HG02973 (cell line): Measurements from ENCODE around the gene P2RY2.

Experiments used
- ATAC-seq: cut with Tn5 transposase; IDR thresholded peaks from one replicate; pipeline ENCODE4 v1.9.1; 2021; ENCODE audit warnings: moderate library complexity; ENCODE audit not compliant: unreplicated experiment

The P2RY2 gene

DNA sequence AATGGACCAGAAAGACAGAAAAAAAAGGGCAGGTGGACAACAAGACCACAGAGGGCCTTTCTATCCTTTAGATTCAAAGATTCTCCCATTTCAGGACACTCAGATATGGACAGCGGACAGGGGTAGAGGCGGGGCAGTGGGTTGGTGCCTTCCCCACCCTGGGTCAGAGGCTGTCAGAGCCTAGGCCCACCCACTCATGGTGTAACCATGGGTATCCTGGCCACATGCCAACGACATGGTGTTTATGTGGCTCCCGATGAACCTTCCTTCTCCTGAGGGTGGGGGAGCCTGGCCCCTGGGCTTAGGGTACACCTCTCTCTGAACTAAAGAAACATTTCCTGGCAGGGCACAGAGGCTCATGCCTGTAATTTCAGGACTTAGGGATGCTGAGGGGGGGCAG is 14.3 kb upstream of the P2RY2 start:
- no peak for ATAC-seq

DNA sequence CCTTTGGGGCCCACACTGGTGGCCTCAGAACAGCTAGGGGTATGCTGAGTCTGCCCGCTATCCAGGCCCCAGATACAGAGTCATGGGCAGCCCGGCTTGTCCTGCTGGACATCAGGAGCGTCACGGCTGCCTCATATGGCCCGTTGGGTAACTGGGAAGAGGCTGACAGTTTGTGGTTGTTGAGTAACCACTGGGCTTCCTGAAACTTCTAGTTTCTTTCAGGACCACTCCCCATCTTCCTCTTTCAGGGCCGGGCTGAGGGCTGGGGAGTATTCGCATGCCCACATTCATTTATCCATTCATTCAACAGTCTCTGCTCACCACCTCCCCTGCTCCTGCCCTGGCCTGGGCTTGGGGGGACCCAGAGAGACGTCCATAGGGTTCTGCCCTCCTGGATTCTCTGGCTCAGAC is 13.4 kb upstream of the P2RY2 start:
- ATAC-seq = no peak

DNA sequence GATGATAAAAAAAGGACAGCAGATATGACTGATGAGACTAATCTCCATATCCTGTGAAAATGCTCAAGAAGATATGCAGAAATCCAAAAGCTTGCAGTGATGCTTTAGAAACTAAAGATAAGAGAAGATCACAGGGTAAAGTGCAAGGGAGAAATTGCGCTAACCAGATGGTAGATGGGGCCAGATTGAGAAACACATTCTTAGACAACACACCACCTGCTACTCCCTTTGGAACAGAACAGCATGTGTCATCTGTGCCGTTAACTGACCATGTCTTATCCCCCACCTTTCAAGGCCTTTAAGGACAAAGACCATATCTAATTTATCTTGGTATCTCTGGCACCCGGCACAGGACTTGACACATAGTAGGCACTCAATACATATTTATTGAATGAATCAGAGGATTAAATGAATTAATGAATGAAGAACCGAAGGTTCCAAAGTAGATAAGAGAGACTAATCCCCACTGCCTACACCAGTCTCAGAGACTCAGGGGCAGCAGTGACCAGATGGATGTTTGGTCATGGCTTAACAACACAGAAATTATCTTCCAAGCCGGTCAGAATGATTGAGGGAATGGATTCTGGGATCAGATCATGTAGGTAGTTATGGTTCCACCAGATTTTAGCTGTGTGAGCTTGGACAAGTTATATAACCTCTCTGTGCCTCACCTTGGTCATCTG is 12.3 kb upstream of the P2RY2 start:
- ATAC-seq = no peak

DNA sequence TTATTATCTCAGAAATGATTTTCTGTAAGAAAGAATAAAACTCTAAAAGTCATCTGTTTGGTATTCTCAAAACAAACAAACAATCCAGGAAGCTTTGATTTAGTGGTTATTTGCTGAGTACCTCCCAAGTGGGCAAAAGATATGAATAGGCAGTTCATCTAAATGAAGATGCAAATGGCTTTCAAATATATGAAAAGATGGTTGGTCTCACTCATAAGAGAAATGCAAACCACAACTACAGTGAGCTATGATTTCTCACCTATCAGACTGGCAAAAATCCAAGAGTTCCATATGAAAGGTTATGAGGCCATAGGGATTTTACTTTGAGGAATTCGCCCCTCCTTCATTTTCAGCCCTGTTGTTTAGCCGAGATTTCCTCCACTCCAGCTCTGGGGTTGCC is 11.3 kb upstream of the P2RY2 start:
- ATAC-seq = no peak

DNA sequence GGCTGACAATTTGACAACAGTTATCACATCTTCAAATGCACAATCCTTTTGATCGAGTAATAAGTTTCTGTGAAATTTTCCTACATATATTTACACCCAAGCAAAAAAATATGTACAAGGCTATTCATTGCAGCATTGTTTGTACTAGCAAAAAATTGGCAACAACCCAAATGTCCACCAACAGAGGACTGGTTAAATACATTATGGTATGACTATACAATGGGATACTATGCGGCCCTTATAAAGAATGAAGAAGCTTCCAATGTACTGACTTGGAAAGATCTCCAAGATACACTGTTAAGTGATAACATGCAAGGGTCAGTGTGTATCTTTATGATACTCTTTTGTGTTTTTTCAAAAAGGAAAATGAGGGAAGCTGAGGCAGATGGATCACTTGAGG is 8.2 kb upstream of the P2RY2 start:
- no peak for ATAC-seq

DNA sequence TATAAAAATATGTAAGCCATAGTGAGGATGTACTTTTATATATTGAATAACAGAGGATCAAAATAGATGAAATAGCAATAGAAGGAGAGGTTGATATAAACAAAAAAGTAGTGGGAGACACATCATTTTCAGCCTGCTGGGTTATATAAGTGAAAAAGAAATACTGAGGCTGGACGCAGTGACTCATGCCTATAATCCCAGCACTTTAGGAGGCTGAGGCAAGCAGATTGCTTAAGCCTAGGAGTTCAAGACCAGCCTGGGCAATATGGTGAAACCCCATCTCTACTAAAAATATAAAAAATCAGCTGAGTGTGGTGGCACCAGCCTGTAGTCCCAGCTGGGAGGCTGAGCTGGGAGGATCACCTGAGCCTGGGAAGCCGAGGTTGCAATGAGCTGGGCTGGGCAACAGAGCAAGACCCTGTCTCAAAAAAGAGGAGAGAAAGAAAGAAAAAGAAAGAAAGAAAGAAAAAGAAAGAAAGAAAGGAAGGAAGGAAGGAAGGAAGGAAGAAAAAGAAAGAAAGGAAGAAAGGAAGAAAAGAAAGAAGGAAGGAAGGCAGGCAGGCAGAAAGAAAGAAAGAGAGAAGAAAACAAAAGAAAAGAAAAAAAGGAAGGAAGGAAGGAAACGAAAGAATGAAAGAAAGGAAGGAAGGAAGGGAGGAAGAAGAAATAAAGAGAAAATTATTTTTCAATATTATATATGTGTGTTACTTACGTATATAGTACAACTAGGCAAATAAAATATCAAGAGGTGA is 7.0 kb upstream of the P2RY2 start:
- ATAC-seq = no peak

DNA sequence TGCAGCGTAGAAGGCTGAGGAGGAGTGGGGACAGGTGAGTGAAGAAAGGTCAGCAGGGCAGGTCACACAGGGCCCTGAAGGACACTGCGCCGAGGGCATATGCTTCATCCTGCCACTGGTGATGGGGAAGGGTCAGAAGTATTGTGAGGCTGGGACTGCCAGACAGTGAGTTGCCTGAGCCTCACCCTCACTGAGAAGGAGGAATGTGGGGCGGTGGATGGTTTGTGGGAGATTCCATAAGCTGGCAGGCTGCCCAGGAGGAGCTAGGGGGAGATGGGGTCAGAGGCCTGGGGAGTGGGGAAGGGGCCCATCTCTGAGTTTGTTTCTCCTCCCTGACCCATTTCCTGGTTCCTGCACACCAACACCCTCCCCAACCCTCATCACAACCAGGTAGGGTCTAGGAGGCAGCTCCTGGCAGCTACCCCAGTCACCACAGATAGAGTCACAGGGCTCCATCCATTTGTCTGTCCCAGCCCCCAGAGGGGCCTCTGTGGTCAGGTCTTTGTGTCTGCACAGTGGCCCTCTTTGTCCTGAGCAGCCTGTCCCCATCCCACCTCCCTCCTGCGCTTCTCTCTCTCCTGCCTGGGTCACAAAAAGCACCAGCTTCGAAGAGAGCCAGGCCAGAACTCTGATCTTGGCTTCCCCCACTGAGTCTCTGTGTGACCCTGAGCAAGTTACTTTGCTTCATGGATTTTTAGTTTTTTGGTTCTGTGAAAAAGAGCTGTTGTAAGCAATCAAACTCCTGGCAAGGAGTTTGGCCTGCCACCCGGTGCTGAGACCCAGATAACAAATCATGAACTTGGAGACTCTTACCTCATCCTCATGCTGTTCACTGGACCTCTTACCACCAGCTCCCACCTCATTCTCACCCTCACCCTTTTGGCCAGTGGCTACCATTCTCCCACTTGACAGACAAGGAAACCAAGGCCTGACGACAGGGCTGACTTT is 4.6 kb upstream of the P2RY2 start:
- no peak for ATAC-seq

DNA sequence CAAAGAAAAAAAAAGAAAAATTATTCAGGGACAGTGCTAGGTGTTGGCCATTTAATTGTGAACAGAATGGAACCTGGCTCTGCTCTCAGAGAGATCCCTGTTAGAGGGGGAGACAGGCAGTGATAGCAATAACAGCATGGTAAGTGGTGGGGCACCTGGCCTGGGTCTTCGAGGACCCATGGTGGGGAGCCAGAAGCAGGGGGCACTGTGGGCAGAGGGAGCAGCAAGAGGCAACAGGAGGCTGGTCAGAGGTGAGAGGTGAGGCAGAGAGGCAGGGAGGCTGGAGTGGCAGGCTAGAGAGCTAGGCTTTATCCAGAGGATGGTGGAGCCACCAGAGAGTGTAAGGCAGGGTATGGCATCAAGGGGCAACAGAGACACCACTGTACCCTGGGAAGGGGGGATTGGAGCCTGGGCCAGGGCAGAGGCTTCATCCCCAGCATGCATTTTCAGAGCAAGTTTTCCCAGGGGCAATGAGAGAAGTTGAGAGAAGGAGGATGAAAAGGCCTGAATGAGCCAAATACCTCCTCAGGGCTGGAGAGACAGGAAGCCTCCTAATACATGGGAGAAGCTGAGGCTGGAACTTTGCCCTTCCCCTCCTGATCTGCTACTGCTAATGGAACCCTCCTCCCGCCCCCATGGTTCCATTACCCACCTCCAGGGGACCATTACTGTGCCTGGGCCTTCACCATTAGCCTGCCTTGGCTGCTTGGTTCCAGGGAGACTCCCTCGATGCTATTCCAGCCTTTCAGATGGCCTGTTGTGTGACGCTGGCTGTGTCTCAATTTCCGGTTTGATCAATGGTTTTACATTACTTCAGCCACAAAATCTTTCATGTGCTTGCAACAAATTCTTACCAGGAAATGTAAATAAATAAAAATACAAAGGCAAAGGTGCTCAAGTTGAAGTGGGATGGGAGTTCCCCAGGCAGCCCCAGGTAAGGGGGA is 2.6 kb upstream of the P2RY2 start:
- no peak for ATAC-seq

DNA sequence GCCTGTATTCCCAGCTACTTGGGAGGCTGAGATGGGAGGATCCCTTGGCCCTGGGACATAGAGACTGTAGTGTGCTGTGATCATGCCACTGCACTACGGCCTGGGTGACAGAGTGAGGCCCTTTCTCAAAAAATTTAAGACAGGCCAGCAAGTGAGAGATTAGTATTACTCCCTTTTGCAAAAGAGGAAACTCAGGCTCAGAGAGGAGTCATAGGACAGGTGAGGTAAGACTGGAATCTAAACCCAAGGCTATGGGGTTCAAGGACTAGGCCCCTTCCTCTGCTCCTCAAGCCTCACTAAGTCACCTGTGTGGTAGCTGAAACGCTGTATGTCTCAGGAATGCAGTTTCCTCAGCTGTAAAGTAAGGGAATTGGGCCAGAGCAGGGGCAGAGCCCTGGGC is 1.6 kb upstream of the P2RY2 start:
- ATAC-seq = no peak

DNA sequence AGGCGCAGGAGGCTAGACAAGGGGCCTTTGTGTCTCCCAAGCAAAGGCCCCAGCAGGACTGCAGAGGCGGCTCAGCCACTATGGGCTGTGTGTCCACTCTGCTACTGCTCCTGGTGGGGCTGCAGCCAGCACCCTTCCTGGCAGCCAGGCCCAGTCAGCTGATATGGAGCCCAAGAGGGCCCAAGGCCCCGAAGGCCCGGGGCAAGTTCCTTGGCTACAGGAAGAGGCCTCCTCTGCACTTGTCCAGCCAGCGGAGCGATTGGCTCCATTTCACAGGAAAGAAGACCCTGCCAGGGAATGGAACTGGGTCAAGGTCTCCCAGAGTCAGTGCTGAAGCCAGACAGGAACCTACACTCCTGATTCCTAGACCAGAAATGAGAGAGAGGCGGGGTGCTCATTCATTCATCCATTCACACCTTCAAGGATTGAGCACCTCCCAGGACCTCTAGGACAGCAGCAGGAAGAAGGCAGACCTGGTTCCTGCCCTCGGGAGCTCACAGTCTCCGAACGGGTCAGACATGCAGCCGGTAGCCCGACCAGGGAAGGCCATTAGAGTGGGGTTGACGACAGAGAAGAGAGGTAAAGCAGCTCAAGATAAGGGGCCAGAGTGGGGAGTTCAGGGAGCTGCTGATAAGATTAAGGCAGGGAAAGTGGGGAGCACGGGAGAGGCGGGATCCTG is 811 bp upstream of the P2RY2 start:
- ATAC-seq = no peak

DNA sequence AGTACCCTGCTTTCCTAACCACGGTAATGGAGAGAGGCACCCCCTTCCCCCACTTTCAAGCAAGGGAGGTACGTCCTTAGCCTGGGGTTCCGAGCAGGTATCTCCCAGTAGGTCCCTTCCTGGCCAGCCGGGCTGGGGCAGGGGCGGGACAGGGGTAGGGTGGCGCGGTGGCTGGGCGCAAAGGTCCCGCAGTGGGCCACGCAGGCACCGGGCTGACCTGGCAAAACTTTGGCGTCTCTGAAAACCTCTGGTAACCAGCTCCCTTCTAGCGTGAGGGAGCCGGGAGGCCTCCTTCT is 323 bp upstream of the P2RY2 start:
- no peak for ATAC-seq

DNA sequence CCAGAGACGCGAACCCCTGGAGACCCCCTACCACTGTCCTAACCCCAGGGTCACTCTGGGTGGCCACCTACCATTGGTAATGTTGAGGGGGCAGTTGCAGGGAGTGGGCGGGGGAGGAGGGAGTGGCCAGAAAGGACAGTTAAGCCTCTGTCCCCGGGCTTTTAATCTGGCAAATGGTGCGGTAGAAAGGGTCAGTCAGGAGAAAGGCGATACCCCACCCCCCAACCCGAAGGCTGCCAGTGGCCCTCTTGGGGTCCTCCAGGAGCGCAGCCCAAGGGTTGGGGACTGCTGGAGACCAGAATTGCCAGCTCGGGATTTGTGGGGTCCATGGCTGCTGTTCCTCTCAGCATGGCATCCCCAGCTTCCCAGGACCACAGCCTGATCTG is 742 bp downstream of the P2RY2 start:
- ATAC-seq = no peak

DNA sequence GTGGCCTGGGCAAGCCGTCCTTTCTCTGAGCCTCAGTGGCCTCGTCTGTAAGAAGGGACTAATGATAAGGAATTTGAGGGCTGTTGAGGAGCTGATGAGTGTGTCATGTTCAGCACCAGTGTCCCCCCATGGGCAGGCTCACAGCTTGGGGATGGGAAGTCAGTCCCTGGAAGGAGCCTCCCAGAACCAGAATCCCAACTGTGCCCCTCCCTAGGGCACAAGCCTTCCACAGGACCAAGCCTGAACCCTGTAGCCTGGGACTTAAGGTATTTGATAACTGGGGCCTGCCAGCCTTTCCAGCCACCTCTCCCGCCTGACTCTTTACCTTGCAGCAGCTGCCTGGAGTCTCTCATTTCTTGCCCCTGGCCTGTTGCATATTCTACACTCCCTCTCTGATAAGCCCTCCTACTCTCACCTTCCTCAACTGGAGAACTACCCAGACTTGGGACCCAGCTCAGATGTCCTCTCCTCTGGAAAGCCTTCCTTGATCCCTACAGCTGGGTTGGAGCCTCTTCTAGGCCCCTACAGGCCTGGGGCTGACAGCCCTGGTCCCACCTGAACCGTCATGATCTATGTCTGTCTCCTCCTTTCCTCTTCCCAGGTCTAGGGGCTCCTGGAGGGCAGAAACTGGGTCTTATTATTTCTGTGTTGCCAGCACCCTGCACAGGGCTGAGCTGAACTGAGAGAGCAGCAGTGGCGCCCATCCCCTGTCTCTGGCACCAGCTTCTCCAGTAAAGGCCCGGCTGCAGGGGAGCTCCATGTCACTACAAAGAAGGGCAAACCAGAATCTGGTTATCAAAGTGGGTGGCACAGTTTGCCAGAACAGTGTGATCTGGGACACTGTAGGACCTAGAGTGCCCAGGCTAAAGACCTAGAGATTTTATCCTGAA is 1.6 kb downstream of the P2RY2 start:
- no peak for ATAC-seq

DNA sequence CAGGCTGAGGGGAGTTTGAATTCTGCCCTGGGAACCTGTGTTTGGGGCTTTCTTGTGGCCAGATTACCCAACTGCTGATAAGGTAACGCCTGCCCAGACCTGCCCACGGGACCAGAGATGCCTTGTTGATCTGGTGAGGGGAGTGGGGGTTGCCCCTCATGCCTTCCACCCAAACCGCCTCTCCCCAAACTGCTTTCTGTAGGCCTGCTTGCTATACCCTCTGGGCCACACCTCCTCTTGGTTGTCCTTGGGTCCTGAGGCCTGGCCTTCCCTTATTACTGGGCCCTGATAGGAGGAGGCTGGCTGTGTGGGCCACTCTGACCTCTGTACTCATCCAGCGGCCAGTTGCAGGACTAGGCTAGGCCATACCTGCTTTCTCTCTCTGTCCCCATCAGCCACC is 3.4 kb downstream of the P2RY2 start:
- no peak for ATAC-seq

DNA sequence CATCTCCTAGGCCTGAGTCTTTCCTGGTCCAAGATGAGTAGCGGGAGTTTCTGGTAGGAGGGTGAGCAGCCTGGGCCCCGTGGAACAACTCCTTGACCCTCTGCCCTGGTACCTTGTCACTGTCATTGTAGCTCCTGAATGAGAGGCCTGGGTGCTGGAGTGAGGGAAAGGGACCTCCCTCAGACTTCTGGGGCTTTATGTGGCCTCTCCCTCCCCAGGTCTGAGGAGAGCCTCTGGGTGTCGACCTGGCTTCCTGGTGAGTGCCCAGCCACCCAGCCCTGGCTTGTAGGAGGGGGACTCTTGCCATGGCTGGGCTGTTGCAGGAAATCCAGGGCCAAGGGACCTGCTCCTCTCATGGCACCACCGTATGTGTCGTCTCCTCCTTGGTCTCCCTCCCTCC is 3.9 kb downstream of the P2RY2 start:
- no peak for ATAC-seq

DNA sequence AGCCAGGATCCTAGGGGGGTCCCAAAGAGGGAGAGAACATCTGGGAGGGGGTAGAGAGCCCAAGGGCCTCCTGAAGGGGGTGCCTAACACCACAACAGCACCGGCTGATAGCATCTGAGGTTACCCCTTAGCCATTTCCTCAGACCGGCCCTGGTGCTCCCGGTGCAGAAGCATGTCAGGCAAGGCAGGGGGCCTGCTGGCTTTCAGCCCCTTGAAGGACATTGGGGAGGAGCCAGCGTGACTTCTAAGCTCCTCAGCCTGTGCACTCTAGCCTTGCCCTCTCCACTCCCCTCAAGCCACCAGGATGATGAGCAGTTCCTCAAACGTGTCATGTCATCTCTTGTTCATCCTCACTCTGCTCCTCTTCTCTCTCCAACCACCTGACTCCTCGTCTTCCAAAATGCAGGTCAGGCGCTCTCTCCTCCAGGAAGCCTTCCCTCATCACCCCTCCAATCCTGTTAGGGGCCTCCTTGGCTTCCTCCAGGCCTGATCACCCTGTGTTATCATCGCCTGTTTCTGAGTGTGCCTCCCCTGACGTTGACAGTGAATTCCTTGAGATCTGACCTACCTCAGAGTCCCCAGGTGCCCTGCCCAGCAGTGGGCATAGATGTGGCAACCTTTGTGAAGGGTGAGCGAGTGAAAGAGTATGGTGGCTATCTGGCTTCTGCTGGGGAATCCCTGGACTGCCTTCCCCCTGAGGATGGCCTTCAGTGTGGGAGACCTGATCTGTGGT is 6.1 kb downstream of the P2RY2 start:
- no peak for ATAC-seq

DNA sequence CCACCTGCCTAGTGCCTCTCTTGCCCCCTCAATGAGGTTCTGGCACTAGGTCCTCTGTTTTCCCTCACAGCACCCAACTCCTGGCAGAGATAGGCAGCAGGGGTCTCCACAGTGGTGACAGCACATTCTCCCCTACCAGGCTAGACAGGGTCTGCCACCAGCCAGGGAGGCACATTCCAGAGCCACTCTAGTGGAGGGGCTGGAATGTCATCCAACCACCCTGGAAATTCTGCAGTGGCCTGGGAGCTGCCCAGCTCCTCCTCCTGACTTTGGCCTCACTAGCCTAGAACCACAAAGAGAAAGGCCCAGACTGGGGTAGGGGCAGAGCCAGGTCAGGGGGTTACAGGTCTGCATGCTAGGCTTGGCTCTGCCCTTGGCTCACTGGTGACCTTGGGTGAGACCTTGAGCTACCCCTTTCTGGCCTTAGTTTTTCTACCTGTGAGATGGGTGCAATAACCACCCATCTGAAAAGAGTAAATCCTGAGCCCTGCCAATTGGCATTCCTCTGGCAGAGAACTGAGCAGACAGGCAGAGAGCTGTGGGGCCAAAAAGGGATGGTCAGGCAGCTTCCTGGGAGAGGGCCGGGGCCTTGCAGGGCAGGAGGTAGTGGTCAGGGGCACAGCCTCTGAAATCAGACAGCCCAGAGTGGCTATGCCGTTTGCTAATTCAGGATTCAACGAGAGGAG is 7.1 kb downstream of the P2RY2 start:
- no peak for ATAC-seq

DNA sequence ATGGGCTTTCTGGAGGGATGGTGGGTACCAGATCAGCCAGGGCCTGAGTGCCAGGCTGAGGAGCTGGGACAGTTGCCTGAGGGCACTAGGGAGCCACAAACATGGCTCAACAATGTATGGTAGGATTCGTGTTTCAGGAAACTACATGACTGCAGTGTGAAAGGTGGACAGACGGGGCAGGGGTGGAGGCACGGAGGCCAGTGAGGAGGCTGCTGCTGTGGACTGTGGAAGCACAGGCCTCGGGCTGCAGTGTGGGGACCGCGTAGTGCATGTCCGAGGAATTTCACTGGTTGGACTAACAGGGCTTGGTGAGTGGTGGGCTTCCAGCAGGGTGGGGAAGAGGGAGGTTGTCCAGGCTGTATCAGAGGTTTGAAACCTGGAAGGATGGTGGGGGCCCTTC is 7.8 kb downstream of the P2RY2 start:
- ATAC-seq = no peak
